ENCODE results near the gene TLNRD1. TPM values are rescaled to one million over a fixed set of nuclear protein-coding genes. Genes with fewer than 3 reads are reported as not detected.

The TLNRD1 gene
- total RNA-seq, 2 experiments from 2014 or later = 31.2 to 32.3 TPM

GRCh38 chr15:81047928-81048327 lies 47.2 kb downstream of the TLNRD1 start:
- H3K27ac Mint-ChIP-seq = no peak overlapping the region
- H3K9me3 Mint-ChIP-seq (ENCODE audit: low read depth) = no peaks in the 10 kb centered on the region
- peaks cover 3% of the 10 kb centered on the region for H3K36me3 Mint-ChIP-seq
- DNase-seq (no peak), ATAC-seq (no peak)
- CTCF ChIA-PET = interaction anchor here (2.2 kb wide), 1 partner anchor 218 kb away, joined by 6 read pairs; no protein-coding TSS in a partner anchor
- H3K4me1 Mint-ChIP-seq = peaks cover 24% of the 10 kb centered on the region
- no peaks in the 10 kb centered on the region for H3K27me3 Mint-ChIP-seq
- no peak overlapping the region for H3K4me3 Mint-ChIP-seq

GRCh38 chr15:81049835-81050234 lies 49.1 kb downstream of the TLNRD1 start:
- ATAC-seq = no peak
- Mint-ChIP-seq H3K9me3 (ENCODE audit: low read depth) (no peaks in the 10 kb centered on the region), H3K36me3 (peaks cover 3% of the 10 kb centered on the region)

GRCh38 chr15:81050259-81050658 lies 49.5 kb downstream of the TLNRD1 start:
- H3K9me3 Mint-ChIP-seq (ENCODE audit: low read depth) = no peaks in the 10 kb centered on the region
- CTCF ChIA-PET = interaction anchor here (0.8 kb wide), 1 partner anchor 216 kb away, joined by 3 read pairs; no protein-coding TSS in a partner anchor

More at GRCh38 chr15:81049835-81050234, 49.1 kb downstream of the TLNRD1 start:
- Mint-ChIP-seq H3K4me3 (no peak overlapping the region), H3K27ac (no peak overlapping the region), H3K27me3 (no peaks in the 10 kb centered on the region), H3K4me1 (peaks cover 22% of the 10 kb centered on the region)
- DNase-seq = no peak
- CTCF ChIA-PET = no interaction called here

GRCh38 chr15:81050805-81051204 lies 50.1 kb downstream of the TLNRD1 start:
- Mint-ChIP-seq H3K4me3 (no peak overlapping the region), H3K9me3 (ENCODE audit: low read depth) (no peaks in the 10 kb centered on the region), H3K36me3 (peaks cover 3% of the 10 kb centered on the region), H3K27me3 (no peaks in the 10 kb centered on the region), H3K4me1 (peaks cover 22% of the 10 kb centered on the region), H3K27ac (no peak overlapping the region)
- DNase-seq (no peak), ATAC-seq (no peak)
- CTCF ChIA-PET = interaction anchor here (0.8 kb wide), 1 partner anchor 215 kb away, joined by 3 read pairs; no protein-coding TSS in a partner anchor

More at GRCh38 chr15:81050259-81050658, 49.5 kb downstream of the TLNRD1 start:
- ATAC-seq (no peak), DNase-seq (no peak)
- Mint-ChIP-seq H3K27ac (no peak overlapping the region), H3K4me1 (peaks cover 22% of the 10 kb centered on the region), H3K36me3 (peaks cover 3% of the 10 kb centered on the region), H3K27me3 (no peaks in the 10 kb centered on the region), H3K4me3 (no peak overlapping the region)

- CTCF ChIA-PET = no interaction called here
- H3K27ac Mint-ChIP-seq = no peak overlapping the region
- DNase-seq (no peak), ATAC-seq (no peak)
- H3K4me1 Mint-ChIP-seq = peaks cover 22% of the 10 kb centered on the region
- no peak overlapping the region for H3K4me3 Mint-ChIP-seq
- no peaks in the 10 kb centered on the region for H3K9me3 Mint-ChIP-seq (ENCODE audit: low read depth)
- H3K36me3 Mint-ChIP-seq = peaks cover 1% of the 10 kb centered on the region
- peaks cover 6% of the 10 kb centered on the region for H3K27me3 Mint-ChIP-seq
Observed at GRCh38 chr15:81052046-81052445, 51.3 kb downstream of the TLNRD1 start.

GRCh38 chr15:81053621-81054020 lies 52.9 kb downstream of the TLNRD1 start:
- no peaks in the 10 kb centered on the region for H3K9me3 Mint-ChIP-seq (ENCODE audit: low read depth)
- H3K4me1 Mint-ChIP-seq = peaks cover 22% of the 10 kb centered on the region
- H3K27me3 Mint-ChIP-seq = peaks cover 11% of the 10 kb centered on the region
- DNase-seq = no peak
- no peak overlapping the region for H3K4me3 Mint-ChIP-seq
- CTCF ChIA-PET = interaction anchor here (0.8 kb wide), 1 partner anchor 30 kb away, joined by 3 read pairs; no protein-coding TSS in a partner anchor
- no peak overlapping the region for H3K27ac Mint-ChIP-seq
- no peak for ATAC-seq
- H3K36me3 Mint-ChIP-seq = peaks cover 1% of the 10 kb centered on the region

GRCh38 chr15:81054236-81054635 lies 53.5 kb downstream of the TLNRD1 start:
- no peak for DNase-seq
- H3K9me3 Mint-ChIP-seq (ENCODE audit: low read depth) = no peaks in the 10 kb centered on the region
- ATAC-seq = no peak
- CTCF ChIA-PET = interaction anchor here (0.8 kb wide), 1 partner anchor 30 kb away, joined by 3 read pairs; no protein-coding TSS in a partner anchor
- H3K4me1 Mint-ChIP-seq = peaks cover 22% of the 10 kb centered on the region
- H3K4me3 Mint-ChIP-seq = no peak overlapping the region
- H3K36me3 Mint-ChIP-seq = peaks cover 1% of the 10 kb centered on the region
- H3K27me3 Mint-ChIP-seq = peaks cover 13% of the 10 kb centered on the region
- H3K27ac Mint-ChIP-seq = no peak overlapping the region

Small RNA genes lying within 50 kb of the gene (microRNA-seq; reads per million reads assigned to microRNA genes)
- gene MIR4514 = not detected

Other genes with a start within 250 kb of the TLNRD1 start
- not detected for gene CEMIP, start 221.6 kb upstream of the TLNRD1 start, total RNA-seq
- 10 to 100 TPM; 27.6 to 27.8 TPM for gene MESD, start 11.1 kb upstream of the TLNRD1 start, total RNA-seq
- gene CFAP161, start 133.3 kb downstream of the TLNRD1 start, total RNA-seq = not detected
- gene IL16, start 196.0 kb downstream of the TLNRD1 start, total RNA-seq = 100 to 1,000 TPM; 118 to 144 TPM